Keratinocyte (primary cell): ENCODE measurements around the gene RRAS.

Source experiments
- EZH2 ChIP-seq: IDR thresholded peaks from one replicate; pipeline ENCODE4 v1.6.1; 2012; ENCODE audit warnings: inconsistent platforms, mild to moderate bottlenecking, low read length, moderate library complexity
- TF ChIP-seq, protein P1 (sequence below), 3 experiments: IDR thresholded peaks in 1 of 3; conservative IDR thresholded peaks in 1 of 3; optimal IDR thresholded peaks in 1 of 3; 2 replicates in 2 of 3; 3 replicates in 1 of 3; pipeline versions ENCODE3 to v1.5.1; 2011; ENCODE audit warnings: low read length in 3 of 3, mild to moderate bottlenecking in 3 of 3, moderate library complexity in 2 of 3, control low read depth in 1 of 3, inconsistent platforms in 1 of 3; ENCODE audit not compliant: insufficient read depth in 2 of 3; ENCODE audit errors: extremely low read depth in 1 of 3

DNA sequence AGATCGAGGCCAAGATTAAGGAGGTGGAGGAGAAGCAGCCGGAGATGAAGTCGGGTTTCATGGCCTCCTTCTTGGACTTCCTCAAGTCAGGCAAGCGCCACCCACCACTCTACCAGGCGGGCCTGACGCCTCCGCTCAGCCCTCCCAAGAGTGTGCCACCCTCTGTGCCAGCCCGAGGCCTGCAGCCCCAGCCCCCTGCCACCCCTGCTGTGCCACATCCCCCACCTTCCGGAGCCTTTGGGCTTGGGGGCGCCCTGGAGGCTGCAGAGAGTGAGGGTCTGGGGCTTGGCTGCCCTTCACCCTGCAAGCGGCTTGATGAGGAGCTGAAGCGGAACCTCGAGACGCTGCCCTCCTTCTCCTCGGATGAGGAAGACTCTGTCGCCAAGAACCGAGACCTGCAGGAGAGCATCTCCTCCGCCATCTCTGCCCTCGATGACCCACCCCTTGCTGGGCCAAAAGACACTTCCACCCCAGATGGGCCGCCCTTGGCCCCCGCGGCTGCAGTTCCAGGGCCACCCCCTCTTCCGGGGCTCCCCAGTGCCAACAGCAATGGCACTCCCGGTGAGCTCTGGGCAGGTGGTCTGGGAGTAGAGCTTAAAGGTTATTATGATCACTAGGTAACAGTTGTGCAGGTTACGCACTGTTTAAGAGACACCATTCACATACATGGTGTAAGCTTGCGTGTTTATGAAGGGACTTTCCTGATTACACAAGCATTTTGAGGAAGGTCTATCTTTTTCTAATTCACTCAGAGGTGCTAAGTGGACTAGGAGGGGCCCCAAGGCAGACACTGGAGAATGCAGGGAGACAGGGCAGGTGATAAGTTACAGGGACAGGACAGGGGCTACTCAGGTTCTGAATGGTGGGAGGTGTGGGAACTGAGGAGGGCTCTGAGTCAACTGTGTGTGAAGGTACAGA is 40.3 kb downstream of the RRAS start:
- TF ChIP-seq, protein P1, sequence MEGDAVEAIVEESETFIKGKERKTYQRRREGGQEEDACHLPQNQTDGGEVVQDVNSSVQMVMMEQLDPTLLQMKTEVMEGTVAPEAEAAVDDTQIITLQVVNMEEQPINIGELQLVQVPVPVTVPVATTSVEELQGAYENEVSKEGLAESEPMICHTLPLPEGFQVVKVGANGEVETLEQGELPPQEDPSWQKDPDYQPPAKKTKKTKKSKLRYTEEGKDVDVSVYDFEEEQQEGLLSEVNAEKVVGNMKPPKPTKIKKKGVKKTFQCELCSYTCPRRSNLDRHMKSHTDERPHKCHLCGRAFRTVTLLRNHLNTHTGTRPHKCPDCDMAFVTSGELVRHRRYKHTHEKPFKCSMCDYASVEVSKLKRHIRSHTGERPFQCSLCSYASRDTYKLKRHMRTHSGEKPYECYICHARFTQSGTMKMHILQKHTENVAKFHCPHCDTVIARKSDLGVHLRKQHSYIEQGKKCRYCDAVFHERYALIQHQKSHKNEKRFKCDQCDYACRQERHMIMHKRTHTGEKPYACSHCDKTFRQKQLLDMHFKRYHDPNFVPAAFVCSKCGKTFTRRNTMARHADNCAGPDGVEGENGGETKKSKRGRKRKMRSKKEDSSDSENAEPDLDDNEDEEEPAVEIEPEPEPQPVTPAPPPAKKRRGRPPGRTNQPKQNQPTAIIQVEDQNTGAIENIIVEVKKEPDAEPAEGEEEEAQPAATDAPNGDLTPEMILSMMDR (optimal IDR thresholded peaks at IDR 0.05 in 1 of 3, IDR thresholded peaks at IDR 0.05 in 1 of 3, conservative IDR thresholded peaks at IDR 0.05 in 1 of 3; ENCODE audit: extremely low read depth in 1 of 3, insufficient read depth in 2 of 3, low read length in 3 of 3), result no peak
- no peak for TF ChIP-seq EZH2
